Chondrocyte (in vitro differentiated cells): ENCODE measurements around the gene ULK4. TPM values are rescaled to one million over a fixed set of nuclear protein-coding genes. Genes with fewer than 3 reads are reported as not detected.

Experiments used
- DNase-seq: peaks from one replicate; pipeline ENCODE4 v3.0.0; 2021; ENCODE audit warnings: mixed read lengths, low spot score
- H3K27ac Mint-ChIP-seq: one replicate; pipeline ENCODE4 v1.8.0; 2021; ENCODE audit warnings: mild to moderate bottlenecking, moderate library complexity, mixed read lengths; ENCODE audit not compliant: unreplicated experiment
- H3K27me3 Mint-ChIP-seq: 2 replicates; pipeline ENCODE4 v1.8.0; 2021; ENCODE audit warnings: low read depth, mixed read lengths
- H3K36me3 Mint-ChIP-seq: 2 replicates; pipeline ENCODE4 v1.8.0; 2021; ENCODE audit warnings: low read depth, mixed read lengths
- H3K4me1 Mint-ChIP-seq: 2 replicates; pipeline ENCODE4 v1.8.0; 2021; ENCODE audit warnings: low read depth, mild to moderate bottlenecking, mixed read lengths
- H3K4me3 Mint-ChIP-seq: one replicate; pipeline ENCODE4 v1.8.0; 2021; ENCODE audit warnings: mild to moderate bottlenecking, moderate library complexity, mixed read lengths; ENCODE audit not compliant: unreplicated experiment
- H3K9me3 Mint-ChIP-seq: 2 replicates; pipeline ENCODE4 v1.8.0; 2021; ENCODE audit warnings: low read depth, mixed read lengths
- total RNA-seq: library from RNA; stranded (reverse); gene quantifications from 3 replicates; pipeline ENCODE4 v1.2.1, GENCODE V29; 2021
- TF ChIP-seq, protein P1 (sequence below): fragments of 200-600 bp; sonication (generic); IDR thresholded peaks from 2 replicates; pipeline ENCODE4 v1.5.0; 2021; ENCODE audit warnings: antibody characterized with exemption, mild to moderate bottlenecking, moderate library complexity

ULK4 gene
- total RNA-seq, 1 donor from 2014 or later, result 9.1 TPM

DNA sequence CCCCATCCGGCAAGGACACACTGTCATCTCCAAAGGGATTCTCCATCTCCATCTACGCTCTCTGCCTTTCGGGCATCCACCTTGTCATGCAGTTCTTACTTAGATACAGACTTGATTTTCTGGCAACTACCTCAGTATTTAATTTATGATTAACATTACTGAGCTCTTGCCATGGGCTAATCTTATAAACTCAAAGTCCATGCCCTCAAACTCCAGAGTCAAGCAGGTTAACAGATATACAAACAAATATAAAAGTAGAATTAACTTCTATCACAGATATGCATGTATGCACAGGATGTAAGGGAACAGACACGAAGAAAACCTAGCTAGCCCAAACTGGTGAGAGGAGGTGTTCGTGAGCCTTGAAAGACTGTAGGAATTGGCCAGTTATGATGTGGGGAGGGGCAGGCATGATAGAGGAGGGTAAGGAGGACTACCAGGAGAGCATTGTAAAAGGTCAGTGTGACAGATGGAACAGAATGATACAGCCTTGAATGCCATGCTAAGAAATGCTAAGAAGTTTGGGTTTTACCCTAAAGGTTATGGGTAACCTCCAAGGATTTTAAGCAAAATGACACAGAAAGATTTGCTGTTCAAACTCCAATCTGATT is 334.3 kb downstream of the ULK4 start:
- no peaks in the 10 kb centered on the region for H3K9me3 Mint-ChIP-seq
- H3K27ac Mint-ChIP-seq, result no peak overlapping the region
- TF ChIP-seq, protein P1, sequence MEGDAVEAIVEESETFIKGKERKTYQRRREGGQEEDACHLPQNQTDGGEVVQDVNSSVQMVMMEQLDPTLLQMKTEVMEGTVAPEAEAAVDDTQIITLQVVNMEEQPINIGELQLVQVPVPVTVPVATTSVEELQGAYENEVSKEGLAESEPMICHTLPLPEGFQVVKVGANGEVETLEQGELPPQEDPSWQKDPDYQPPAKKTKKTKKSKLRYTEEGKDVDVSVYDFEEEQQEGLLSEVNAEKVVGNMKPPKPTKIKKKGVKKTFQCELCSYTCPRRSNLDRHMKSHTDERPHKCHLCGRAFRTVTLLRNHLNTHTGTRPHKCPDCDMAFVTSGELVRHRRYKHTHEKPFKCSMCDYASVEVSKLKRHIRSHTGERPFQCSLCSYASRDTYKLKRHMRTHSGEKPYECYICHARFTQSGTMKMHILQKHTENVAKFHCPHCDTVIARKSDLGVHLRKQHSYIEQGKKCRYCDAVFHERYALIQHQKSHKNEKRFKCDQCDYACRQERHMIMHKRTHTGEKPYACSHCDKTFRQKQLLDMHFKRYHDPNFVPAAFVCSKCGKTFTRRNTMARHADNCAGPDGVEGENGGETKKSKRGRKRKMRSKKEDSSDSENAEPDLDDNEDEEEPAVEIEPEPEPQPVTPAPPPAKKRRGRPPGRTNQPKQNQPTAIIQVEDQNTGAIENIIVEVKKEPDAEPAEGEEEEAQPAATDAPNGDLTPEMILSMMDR, result no peak
- H3K4me3 Mint-ChIP-seq, result no peak overlapping the region
- H3K27me3 Mint-ChIP-seq, result no peaks in the 10 kb centered on the region
- H3K4me1 Mint-ChIP-seq, result peaks cover 10% of the 10 kb centered on the region
- no peak for DNase-seq
- H3K36me3 Mint-ChIP-seq, result no peaks in the 10 kb centered on the region

DNA sequence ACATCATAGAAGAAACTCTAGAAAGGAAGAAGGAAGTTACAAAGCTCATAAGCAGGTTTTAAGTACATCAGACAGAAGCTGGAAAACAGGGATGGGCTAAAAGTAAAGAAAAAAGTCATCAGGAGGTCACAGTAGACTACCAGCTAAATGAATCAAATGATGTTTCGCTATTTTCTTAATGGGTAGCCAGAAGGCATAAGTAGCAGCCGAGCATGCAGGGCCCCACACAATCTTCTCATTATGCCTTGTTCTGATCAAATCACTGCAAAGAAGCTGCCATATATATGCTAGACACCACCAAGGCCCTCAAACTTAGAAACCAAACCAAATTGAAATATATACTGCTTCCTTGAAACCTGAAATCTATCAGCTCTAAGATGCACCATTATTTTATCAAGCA is 349.1 kb downstream of the ULK4 start:
- no peaks in the 10 kb centered on the region for H3K9me3 Mint-ChIP-seq
- peaks cover 4% of the 10 kb centered on the region for H3K36me3 Mint-ChIP-seq
- no peak overlapping the region for H3K27ac Mint-ChIP-seq
- no peaks in the 10 kb centered on the region for H3K27me3 Mint-ChIP-seq
- TF ChIP-seq, protein P1, result no peak
- no peak overlapping the region for H3K4me3 Mint-ChIP-seq
- H3K4me1 Mint-ChIP-seq, result no peaks in the 10 kb centered on the region
- DNase-seq, result no peak

DNA sequence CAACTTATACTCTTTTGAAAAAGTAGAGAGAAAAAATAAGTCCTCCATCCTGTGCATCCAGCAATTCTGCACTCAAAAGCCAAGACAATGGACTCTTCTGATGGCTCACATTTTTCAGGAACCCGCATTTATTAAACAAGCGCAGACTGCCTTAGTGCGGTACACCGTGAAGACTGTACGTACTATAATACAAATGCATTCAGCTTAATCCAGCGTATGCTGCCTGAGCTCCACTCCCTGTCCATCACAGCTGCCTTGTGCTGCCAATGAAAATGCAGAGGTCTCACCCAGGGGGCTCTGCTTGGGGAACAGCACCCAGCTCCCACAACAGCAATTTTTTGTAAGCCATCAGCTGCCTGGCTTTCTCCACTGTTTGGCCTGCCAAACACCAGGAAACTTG is 350.9 kb downstream of the ULK4 start:
- Mint-ChIP-seq H3K9me3 (no peaks in the 10 kb centered on the region), H3K4me1 (no peaks in the 10 kb centered on the region), H3K4me3 (no peak overlapping the region), H3K27ac (no peak overlapping the region), H3K27me3 (no peaks in the 10 kb centered on the region), H3K36me3 (peaks cover 4% of the 10 kb centered on the region)
- TF ChIP-seq, protein P1, result no peak
- DNase-seq, result no peak

DNA sequence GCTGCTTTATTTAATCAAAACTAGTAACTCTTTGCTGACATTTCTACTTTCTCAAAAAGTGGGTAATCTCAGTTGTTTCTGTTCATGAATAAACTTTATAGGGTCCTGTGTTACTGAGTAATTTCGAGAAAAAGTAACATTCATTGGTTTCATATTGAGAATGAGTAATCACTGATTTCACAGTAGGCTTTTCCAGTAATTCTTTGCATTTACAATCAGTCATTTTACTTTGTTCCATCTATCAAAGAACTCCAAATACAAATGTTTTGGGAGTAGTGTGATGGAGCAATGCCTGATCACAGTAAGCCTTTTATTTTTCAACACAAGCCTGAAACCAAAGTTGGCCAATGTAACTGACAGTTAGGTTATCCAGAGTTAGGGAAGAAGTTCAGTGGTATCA is 353.6 kb downstream of the ULK4 start:
- DNase-seq, result no peak
- no peaks in the 10 kb centered on the region for H3K9me3 Mint-ChIP-seq
- no peaks in the 10 kb centered on the region for H3K36me3 Mint-ChIP-seq
- no peaks in the 10 kb centered on the region for H3K4me1 Mint-ChIP-seq
- no peaks in the 10 kb centered on the region for H3K27me3 Mint-ChIP-seq
- H3K4me3 Mint-ChIP-seq, result no peak overlapping the region
- TF ChIP-seq, protein P1, result no peak
- no peak overlapping the region for H3K27ac Mint-ChIP-seq

DNA sequence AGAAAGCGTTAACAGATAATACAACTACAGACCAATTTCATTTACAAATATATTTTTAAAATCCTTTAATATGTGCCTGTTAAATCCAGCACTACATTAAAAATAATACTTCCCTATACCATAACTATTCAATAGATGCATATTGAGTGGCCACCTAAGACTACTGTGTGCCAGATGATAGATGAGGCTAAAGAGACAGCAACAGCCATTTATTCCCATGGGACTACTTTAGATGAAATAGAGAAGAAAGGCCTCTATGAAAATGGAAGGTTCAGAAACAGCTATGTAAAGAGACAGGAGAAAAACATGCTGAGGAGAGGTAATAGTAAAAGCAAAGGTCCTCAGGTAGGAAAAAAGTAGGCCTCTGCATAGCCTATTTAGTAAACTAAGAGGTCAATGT is 358.1 kb downstream of the ULK4 start:
- Mint-ChIP-seq H3K36me3 (no peaks in the 10 kb centered on the region), H3K27ac (no peak overlapping the region), H3K4me3 (no peak overlapping the region), H3K4me1 (no peaks in the 10 kb centered on the region), H3K27me3 (no peaks in the 10 kb centered on the region), H3K9me3 (no peaks in the 10 kb centered on the region)
- TF ChIP-seq, protein P1, result no peak
- no peak for DNase-seq
